GM21723 (cell line): Measurements from ENCODE around the gene MAP2K5.
A peak's percentile ranks its signal among the peaks of the same experiment; 100 is the strongest.

Experiments used
- ATAC-seq: cut with Tn5 transposase; IDR thresholded peaks from one replicate; pipeline ENCODE4 v1.9.1; 2021; ENCODE audit warnings: mild to moderate bottlenecking, moderate library complexity; ENCODE audit not compliant: unreplicated experiment

The MAP2K5 gene

DNA sequence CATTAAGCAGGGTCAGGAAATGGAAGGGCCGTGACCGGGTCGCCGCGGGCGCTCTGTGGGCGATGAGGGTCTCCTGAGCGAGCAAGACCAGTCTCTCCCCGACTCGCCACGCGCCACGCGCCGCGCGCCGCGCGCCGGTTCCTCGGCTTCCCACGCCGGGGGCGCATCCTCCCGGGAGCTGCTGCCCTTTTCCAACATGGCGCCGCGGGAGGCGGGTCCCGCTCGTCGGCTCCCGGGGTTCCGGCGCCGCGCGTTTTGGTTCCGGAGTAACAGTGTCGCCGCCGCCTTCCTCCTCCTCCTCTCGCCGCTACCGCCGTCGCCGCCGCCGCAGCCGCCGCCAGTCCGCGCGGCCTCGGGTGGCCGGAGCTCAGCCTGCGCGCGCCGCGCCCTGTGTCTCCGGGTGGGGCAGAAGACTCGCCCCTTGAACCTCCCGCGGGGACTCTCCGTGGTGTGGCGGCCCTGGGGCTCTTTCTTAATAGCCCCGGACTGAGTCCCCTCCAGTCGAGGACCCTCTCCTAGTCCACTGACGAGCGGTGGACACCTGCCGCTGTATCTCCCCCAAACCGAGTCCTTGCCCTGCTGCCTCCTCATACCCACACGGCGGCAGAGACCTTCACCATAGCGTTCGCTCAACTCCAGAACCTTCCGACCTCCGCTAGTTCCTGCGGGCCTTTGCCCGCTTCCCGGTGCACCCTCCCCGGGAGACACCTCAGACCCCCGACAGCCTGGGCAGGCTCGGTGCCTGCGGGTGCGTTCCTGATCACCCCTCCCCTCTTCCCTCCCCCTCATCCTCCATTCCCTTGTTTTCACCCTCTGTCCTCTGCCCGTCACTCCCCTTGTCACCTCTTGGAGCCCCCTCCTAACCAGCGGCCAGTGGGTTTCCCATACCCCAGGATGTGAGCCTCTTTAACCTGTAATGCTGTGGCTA lies at the start of gene MAP2K5:
Gene MAP2K5, plus strand, starts transcription at position 284 of the 928 bp plus-strand sequence. Its CDS starts 633 bp downstream, at position 917.
- peak; percentile 47 for ATAC-seq

DNA sequence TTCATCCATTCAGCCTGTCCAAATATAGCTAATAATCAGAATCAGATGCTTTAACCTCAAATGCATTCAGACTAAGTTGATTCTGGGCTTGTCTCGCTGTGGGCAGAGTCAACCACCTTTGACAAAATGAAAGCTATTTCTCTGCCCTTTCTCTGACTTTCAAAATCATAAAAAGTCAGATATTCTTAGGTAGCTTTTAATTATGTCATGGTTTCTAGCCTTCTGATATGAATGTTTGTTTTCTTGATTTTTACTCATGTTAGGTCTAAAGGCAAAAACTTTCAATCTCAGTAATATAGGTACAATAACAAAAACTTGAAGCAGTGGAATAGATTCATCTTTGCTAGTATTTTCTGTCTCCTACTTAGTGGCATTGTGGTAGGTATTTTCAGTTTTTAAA lies 46.9 kb upstream of the MAP2K5 start:
- no peak for ATAC-seq

DNA sequence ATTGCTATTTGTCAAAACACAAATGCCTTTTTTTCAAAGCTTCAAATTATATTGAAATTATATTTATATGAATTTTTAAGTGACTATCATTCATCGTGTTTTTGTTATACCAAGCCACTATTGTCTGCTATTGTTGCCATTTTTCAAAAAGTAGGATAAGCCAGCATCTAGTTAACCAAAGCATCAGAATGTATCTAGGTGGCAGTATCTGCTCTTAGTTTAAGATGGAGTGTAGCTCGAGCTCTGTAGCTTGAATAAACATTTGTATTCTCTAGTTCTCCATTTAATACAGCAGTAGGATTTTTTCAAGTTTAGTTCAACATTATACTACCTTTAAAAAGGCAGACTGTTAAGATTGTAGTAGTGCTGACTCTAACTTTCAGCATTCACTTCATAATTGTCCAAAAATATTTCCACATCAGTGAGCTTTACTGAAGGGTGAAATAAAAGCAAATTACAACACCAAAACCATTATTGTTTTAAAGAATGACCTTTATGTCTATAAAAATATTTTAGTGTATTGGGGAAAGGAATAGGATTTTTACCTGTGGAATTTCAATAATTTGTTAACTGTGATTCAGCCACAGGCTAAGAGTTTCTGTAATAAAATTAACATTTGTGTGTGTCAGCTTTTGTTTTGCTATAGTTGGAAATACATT lies 41.2 kb upstream of the MAP2K5 start:
- ATAC-seq = no peak

DNA sequence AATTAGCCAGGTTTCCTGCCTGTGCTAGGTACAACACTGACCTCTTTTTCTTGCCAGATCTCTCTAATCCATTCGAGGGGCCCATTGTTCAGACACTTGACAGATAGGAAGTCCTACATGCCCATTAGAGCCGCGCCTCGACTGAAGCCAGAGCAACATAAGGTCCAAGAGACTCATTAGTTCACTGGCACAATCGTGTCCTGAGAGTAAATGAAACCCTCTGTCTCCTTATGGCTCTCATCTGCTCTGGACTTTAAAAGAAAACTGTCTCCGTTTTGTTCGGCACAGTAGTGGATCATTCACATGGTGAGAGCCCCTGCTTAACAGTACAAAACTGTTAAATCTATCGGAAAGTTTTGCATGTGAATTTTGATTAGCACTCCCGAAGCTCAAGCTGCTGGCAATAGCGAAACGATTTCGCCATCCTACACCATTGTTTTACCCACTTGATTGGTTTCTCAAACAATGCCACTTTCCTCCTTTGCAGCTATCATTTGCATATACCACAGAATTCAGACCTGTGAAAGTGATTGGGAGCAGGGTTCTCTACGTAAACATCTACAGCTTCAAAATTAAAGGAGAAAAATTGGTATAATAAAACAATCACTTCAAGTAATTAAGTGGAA lies 40.6 kb upstream of the MAP2K5 start:
- no peak for ATAC-seq

DNA sequence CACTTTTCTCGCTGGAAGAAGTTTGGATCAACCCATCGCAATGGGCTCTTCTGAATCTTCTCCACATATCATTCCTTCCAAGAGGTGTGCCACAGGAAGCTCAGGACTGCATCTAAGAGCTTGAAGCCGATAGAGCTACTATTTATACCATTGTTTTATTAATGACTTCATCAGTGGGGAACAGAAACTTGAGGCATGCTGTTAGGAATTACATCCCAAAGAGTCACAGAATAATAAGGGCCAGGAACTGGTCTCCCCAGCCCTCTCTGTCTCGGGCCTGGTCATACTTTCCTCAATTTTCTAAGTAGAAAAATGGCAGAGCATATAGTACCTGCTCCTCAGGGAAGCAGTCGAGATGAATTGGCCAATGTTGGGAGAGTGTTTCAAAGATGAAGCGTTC lies 38.4 kb upstream of the MAP2K5 start:
- no peak for ATAC-seq

DNA sequence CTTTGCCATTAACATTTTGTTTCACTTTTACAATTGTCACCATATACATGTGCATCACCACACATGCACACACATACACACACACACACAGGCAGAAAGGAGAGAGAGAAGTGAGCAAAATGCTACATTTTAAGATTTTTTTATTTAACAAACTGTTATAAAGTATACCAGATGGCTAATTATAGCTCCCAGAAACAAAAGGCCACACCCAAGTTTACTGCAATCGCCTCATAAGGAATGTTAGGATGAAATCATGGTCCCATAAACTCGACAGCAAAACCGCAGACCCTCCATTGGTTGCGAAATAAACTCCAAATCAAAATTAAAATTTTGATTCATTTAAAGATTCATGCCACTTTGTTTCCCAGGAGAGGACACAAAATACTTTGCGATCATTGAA lies 37.7 kb upstream of the MAP2K5 start:
- ATAC-seq = no peak

DNA sequence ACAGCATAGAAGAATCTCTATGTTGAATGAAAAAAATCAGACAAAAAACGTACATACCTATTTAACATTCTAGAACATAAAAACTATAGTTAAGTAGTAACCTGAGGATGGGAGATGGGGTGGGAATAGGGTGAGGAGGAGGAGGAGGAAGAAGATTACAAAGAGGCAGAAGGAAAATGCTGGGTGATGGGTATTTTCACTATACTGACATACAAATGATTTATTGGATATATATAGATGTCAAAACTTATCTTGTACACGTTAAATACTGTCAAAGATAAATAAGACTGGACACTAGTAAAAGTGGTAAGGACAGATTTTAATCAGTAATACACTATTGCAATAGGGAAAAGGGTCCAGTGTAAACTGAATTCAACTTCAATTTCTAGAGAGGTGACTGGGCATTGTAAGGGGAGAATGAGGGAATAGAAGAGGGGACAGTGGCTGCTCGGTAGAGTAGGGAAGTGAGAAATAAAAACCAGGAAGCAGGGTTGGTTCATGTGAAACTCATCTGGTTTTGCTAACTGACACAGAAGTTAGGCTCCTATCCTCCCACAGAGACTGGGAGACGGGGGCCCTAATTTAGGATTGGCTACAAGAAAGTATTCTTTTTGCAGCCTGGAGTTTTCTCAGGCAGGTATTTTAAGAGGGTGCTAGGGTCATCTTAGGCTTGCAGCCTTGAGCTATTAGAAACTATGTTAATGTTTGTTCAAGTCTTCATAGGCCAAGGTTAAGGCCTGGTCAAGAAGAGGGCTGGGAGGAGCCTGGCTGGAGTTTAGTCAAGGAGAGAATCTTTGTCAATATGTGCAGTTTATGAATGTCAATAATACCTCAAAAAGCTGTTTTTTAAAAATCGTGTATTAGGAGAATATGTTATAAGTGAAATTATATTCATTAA lies 36.6 kb upstream of the MAP2K5 start:
- no peak for ATAC-seq

DNA sequence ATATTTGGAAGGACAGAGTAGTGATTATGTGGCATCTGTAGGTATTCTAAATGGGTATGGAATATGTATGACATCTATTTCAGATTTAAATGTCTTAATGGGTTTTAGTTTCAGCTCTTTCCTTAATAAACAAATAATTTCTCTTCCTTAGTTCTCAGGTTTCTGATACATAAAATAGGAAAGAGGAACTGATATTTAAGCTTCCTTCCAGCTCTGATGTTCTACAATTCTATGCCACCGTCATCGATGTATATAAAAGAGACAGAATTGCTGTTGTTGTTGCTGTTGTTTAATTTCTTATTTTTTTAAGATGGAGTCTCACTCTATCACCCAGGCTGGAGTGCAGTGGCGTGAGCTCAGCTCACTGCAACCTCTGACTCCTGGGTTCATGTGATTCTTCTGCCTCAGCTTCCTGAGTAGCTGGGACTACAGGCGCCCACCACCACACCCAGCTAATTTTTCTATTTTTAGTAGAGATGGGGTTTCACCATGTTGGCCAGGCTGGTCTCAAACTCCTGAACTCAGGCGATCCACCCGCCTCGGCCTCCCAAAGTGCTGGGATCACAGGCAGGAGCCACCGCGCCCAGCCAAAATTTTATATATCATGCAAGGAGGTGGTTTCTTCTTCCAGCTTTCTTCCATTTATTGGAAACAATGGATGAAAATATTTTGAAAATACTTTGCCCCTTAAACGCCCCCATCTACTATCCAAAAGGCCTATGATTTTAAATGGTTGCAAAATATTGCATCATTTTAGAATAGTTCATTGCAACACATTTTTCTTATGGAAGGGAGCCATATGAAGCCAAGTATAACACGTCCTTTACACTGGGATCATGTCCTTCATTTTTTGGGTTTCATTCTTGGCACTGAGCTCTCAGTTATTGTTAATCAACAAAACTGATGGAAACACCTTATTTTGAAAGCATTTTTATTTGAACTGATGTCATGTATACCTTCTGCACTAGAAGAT lies 35.4 kb upstream of the MAP2K5 start:
- no peak for ATAC-seq

DNA sequence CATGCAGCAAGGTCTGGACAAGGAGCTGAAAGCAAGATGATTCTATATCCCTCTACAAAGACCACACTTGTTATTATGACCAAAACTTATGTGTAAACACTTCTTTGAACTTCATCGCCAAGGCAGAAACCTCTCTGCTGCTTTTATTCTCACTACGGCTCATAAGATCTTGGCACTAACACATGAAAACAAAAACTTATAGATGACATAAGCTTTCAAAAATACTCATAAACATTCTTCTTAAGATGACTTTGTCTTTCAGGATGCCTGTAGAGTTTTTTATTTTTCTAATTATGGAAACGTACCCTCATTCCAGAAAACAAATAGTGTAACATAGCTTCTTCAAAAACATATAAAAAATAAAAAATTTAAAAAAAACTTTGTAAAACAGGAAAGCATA lies 34.1 kb upstream of the MAP2K5 start:
- no peak for ATAC-seq

DNA sequence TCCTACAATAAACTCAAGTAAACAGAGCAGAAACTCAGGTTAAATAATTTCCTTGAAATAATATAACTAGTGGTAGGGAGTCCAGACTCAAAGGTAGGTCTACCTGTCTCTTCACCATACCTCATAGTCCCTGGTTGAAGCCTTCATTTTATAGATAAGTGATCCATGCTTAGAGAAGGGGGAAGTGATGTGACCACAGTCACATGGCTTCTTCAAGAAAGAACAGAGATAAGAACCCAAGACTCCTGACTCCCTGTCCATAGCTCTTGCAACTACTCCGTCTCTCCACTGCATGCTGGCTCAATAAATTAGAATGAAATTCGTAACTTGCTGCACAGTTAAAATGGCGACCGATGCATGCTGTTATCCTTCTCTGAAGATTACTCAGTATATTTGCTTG lies 32.6 kb upstream of the MAP2K5 start:
- no peak for ATAC-seq

DNA sequence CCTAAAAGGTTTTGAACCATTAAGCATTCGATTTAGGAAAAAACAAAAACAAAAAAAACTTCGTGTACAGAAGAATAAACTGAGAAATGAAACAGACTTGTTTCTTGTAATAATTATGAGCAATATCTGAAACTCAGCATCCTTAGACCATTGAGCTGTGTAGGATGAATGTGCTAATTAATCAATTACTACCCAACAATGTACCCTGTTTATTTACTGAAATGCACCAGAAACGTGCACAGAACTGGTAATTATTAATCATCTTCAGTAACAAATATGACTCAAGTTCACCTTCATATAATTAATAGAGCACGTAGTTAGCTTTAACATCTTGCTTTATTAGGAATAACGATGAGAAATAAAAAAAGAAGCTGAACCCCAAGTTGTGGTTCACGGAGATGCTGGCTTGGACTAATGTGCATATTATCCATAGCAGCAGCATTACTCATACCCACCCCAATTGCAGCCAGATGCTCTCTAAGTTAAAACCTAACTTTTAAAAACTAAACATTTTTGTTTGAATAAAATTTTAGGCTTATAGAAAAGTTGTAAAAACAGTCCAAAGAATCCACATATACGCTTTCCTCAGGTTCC lies 31.8 kb upstream of the MAP2K5 start:
- no peak for ATAC-seq

DNA sequence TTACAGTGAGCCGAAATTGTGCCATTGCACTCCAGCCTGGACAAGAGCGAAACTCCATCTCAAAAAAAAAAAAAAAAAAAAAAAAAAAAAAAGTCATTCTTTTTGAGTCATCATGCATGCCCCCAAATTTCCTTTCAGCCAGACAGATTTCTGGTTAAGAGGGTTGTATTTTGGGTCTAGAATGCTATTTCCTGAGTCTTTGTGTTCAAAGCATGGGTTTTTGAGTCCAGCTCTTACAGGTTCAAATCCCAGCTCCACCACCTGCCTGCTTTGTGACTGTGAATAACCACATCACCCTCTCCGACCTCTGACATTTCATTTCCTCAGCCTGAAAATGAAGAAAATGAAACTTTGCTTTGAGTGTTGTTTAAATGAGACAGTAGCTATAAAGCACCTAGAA lies 30.9 kb upstream of the MAP2K5 start:
- ATAC-seq = no peak

DNA sequence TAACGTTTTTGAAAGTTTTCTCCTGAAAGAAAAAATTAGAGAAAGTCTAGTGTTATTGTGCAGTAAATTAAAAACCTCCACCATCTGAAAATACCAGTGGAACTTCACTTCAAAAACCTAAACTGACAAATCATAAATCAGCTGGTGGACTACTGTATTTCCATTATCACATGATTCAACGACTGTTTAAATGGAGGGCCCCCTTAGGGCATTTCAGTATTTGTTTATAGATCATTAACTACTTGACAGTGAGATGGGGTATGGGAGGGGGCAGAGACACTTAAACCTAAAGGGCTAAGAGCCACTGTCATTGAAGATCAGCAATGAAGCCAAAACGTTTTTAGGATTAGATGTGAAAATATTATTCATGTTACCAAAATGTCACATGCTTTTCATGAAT lies 30.4 kb upstream of the MAP2K5 start:
- ATAC-seq = no peak

DNA sequence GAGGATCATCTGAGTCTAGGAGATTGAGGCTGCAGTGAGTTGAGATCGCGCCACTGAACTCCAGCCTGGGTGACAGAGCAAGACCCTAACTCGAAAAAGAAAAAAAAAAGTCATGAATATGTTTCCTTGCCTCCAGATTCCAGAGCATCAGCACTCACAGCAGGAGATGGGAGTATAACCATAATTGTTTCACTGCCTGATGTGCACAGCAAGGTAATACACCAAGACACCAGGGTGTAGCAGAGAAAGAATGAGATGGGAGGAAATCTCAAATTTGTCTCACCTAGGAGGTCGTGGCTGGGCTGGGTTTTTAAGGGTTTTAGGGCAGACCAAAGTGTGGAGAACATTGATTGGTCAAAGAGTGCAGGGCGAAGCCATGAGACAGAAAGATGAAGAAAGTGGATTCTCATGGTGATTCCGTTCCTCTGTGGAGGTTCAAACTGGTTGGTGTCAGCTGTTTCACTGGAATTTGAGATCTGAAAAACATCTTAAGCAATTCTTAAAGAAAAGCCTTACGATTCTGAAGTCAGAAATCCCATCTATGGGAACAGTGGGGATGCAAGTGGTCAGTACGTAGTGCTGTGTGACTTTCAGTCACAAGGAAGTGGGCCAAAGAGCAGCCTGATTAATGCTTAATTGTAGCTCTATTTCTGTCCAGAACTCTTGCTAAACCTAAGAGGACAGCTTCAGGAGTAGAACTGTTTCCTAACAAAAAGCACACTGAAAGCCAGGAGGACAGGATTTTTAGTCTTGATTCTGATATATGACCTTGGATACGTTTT lies 29.4 kb upstream of the MAP2K5 start:
- no peak for ATAC-seq

DNA sequence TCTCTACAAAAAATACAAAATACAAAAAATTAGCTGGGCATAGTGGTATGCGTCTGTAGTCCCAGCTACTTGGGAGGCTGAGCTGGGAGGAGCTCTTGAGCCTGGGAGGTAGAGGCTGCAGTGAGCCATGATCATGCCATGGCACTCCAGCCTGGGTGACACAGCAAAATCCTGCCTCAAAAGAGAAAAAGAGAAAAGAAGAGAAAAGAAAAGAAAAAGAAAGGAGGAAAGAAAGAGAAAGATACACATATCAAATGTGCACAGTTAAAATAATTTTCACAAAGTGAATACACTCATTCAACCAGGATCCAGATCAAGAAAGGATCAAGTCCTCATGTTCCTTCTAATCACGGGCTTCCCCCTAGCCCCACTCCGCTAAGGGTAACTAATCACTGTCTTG lies 27.4 kb upstream of the MAP2K5 start:
- ATAC-seq = no peak

DNA sequence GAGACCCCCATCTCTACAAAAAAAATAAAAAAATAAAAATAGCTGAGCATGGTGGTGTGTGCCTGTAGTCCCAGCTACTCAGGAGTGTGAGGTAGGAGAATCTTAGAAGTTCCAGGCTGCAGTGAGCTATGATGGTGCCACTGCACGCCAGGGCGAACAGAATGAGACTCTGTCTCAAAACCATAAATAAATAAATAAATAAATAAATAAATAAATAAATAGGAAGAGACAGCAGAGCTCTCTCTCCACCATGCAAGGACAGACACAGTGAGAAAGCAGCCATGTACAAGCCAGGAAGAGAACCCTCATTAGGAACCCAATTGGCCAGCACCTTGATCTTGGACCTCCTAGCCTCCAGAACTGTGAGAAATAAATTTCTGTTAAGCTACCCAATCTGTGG lies 26.9 kb upstream of the MAP2K5 start:
- ATAC-seq = no peak

DNA sequence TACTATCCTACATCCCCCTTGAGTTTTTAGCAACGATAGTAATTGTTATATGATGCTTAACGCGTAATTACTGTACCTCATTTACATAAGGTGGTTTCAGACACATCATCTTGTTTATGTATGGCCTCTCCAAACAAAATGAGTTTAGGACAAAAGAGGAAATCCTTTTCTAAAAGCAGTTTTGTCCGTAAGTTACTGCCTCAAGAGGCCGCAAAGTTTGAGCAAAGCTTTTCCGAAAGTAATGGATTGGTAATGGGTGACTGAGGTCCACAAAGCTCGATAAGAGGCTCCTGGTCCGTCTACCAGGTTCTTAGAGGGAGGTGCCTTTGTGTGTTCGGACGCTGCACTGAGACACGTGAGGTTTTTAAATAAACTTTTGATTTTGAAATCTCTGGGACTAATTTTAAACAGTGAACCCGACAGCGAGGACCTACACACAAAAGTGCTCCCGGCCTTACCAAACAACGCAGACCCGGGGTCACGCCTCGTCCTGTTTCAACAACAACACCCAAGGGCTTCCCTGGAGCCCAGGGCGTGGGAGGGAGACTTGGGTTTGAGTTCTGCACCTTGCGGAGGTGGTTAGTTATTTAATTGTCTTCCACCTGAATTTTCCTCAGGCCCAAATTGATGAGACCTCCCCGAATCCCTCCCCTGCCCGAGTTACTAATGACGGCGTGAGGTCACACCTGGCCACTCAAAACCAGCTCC lies 22.0 kb upstream of the MAP2K5 start:
- ATAC-seq = peak; percentile 12
